Vagina (tissue), 2 donors: ENCODE data around the gene RLN3. TPM values are rescaled to one million over a fixed set of nuclear protein-coding genes. Genes with fewer than 3 reads are reported as not detected.

Experiments
- DNase-seq, 2 donors: peaks; one replicate each; pipeline ENCODE4 v3.0.0-alpha.2; 2017; ENCODE audit errors: extremely low spot score in 2 of 2
- H3K27ac ChIP-seq: fragments of 200-600 bp; sonication (generic); one replicate; pipeline ENCODE4 v1.5.1; 2019
- H3K27me3 ChIP-seq: fragments of 200-600 bp; sonication (generic); one replicate; pipeline ENCODE4 v1.5.1; 2019
- H3K36me3 ChIP-seq, 2 donors: fragments of 200-600 bp; sonication (generic); one replicate each; pipeline ENCODE4 v1.5.1; 2017 to 2019
- H3K4me1 ChIP-seq: fragments of 200-600 bp; sonication (generic); one replicate; pipeline ENCODE4 v1.5.1; 2019
- H3K4me3 ChIP-seq, 2 donors: fragments of 200-600 bp; sonication (generic); 1 replicate in 1 of 2; 2 replicates in 1 of 2; pipeline ENCODE4 v1.5.1; 2016 to 2019
- H3K9me3 ChIP-seq: fragments of 200-600 bp; sonication (generic); one replicate; pipeline ENCODE4 v1.5.1; 2019
- CTCF ChIP-seq, 3 experiments: fragments of 450-650 bp in 2 of 3; fragments of 200-600 bp in 1 of 3; sonication (generic) in 1 of 3; IDR thresholded peaks; one replicate each; pipeline ENCODE4 v1.5.1; 2017 to 2019; ENCODE audit warnings: antibody characterized with exemption in 3 of 3, mild to moderate bottlenecking in 2 of 3, moderate library complexity in 2 of 3
- POLR2A ChIP-seq, 2 donors: fragments of 450-650 bp; IDR thresholded peaks; one replicate each; pipeline ENCODE4 v1.6.1; 2017; ENCODE audit warnings: antibody characterized with exemption in 2 of 2, mild to moderate bottlenecking in 2 of 2, moderate library complexity in 2 of 2
- POLR2AphosphoS5 ChIP-seq, 2 donors: sonication (generic); formaldehyde crosslinking; IDR thresholded peaks; one replicate each; pipeline ENCODE4 v1.9.0; 2017; ENCODE audit warnings: antibody characterized with exemption in 2 of 2, mild to moderate bottlenecking in 2 of 2, low read depth in 1 of 2; ENCODE audit not compliant: insufficient read depth in 1 of 2
- intact Hi-C: fragments of 100-400 bp; cut with DNase I; formaldehyde crosslinking; loops from one replicate; pipeline ENCODE4 v1.15.1; 2023
- total RNA-seq: library from RNA; depleted of rRNA; stranded (reverse); fragments of >200 nt; gene quantifications from one replicate; pipeline ENCODE4 v1.2.3, GENCODE V29; 2016

The RLN3 gene
- total RNA-seq, 1 donor from 2014 or later: not detected

- intact Hi-C loops: no loop called here
- H3K36me3 ChIP-seq: peaks cover 0 to 7% of the 10 kb centered on the region in 2 donors
- H3K4me1 ChIP-seq: peaks cover 15% of the 10 kb centered on the region
- TF ChIP-seq CTCF (IDR thresholded peaks at IDR 0.05) (no peak), POLR2AphosphoS5 (IDR thresholded peaks at IDR 0.05; ENCODE audit: insufficient read depth in 1 of 2, low read depth in 1 of 2) (no peak), POLR2A (IDR thresholded peaks at IDR 0.05) (no peak)
- no peaks in the 10 kb centered on the region for H3K9me3 ChIP-seq
- DNase-seq: no peak
- no peak overlapping the region for H3K27ac ChIP-seq
- H3K4me3 ChIP-seq: no peak overlapping the region
- H3K27me3 ChIP-seq: no peaks in the 10 kb centered on the region
Observed at GRCh38 chr19:13984186-13984585, 43.8 kb upstream of the RLN3 start.

- H3K27me3 ChIP-seq: no peaks in the 10 kb centered on the region
- intact Hi-C loops: no loop called here
- H3K9me3 ChIP-seq: no peaks in the 10 kb centered on the region
- peaks cover 0 to 7% of the 10 kb centered on the region in 2 donors for H3K36me3 ChIP-seq
- DNase-seq: no peak
- peaks cover 8% of the 10 kb centered on the region for H3K4me1 ChIP-seq
- H3K27ac ChIP-seq: no peak overlapping the region
- no peak overlapping the region for H3K4me3 ChIP-seq
- TF ChIP-seq POLR2AphosphoS5 (IDR thresholded peaks at IDR 0.05; ENCODE audit: insufficient read depth in 1 of 2, low read depth in 1 of 2) (no peak), POLR2A (IDR thresholded peaks at IDR 0.05) (no peak), CTCF (IDR thresholded peaks at IDR 0.05) (no peak)
Observed at GRCh38 chr19:13984875-13985741, 42.8 kb upstream of the RLN3 start.

GRCh38 chr19:13985771-13986347 lies 42.1 kb upstream of the RLN3 start:
- intact Hi-C loops: no loop called here
- H3K4me3 ChIP-seq: peak overlapping the region in 1 of 2 donors; percentile 25

GRCh38 chr19:13986348-13986904 lies 41.5 kb upstream of the RLN3 start:
- no peaks in the 10 kb centered on the region for H3K9me3 ChIP-seq
- H3K36me3 ChIP-seq: peaks cover 0 to 15% of the 10 kb centered on the region in 2 donors
- no peak for DNase-seq
- peak overlapping the region; percentile 60 for H3K27ac ChIP-seq
- H3K27me3 ChIP-seq: no peaks in the 10 kb centered on the region
- TF ChIP-seq CTCF (IDR thresholded peaks at IDR 0.05) (no peak), POLR2AphosphoS5 (IDR thresholded peaks at IDR 0.05; ENCODE audit: insufficient read depth in 1 of 2, low read depth in 1 of 2) (peak in 1 of 2 donors; percentile 72), POLR2A (IDR thresholded peaks at IDR 0.05) (no peak)
- intact Hi-C loops: no loop called here
- peaks cover 8% of the 10 kb centered on the region for H3K4me1 ChIP-seq
- peak overlapping the region in 1 of 2 donors; percentile 25 for H3K4me3 ChIP-seq

More at GRCh38 chr19:13985771-13986347, 42.1 kb upstream of the RLN3 start:
- Histone ChIP-seq H3K9me3 (no peaks in the 10 kb centered on the region), H3K4me1 (peaks cover 8% of the 10 kb centered on the region), H3K27ac (peak overlapping the region; percentile 60), H3K36me3 (peaks cover 0 to 10% of the 10 kb centered on the region in 2 donors), H3K27me3 (no peaks in the 10 kb centered on the region)
- TF ChIP-seq POLR2A (IDR thresholded peaks at IDR 0.05) (no peak), CTCF (IDR thresholded peaks at IDR 0.05) (no peak), POLR2AphosphoS5 (IDR thresholded peaks at IDR 0.05; ENCODE audit: insufficient read depth in 1 of 2, low read depth in 1 of 2) (no peak)
- no peak for DNase-seq
